Panc1 (cell line): ENCODE data around the gene IMMT. TPM values are rescaled to one million over a fixed set of nuclear protein-coding genes. Genes with fewer than 3 reads are reported as not detected.
"Not testable (repeated sequence)": the region's sequence is repeated elsewhere in the genome, so short reads cannot be mapped to it uniquely, and the experiment has no call there.

ENCODE experiments used
- ATAC-seq: fragments of 200-7000 bp; cut with Tn5 transposase; 2 replicates; pipeline ENCODE4 v1.9.1; 2020; ENCODE audit warnings: mild to moderate bottlenecking, moderate library complexity
- Bru-seq: library from RNA; stranded (reverse); fragments of 400-500 nt; gene quantifications from one replicate; lab custom pipeline; 2021; lab: Mats Ljungman, UMichigan
- BruChase-seq, 2 experiments: library from RNA; stranded (reverse); fragments of 400-500 nt; gene quantifications; one replicate each; lab custom pipeline; 2021; lab: Mats Ljungman, UMichigan
- BruUV-seq: library from RNA; stranded (reverse); fragments of 400-500 nt; replicated peaks from 2 replicates; lab custom pipeline; 2021; lab: Mats Ljungman, UMichigan
- CTCF ChIA-PET: fragments of 300-600 bp; sonication (Branson Sonifier 250); formaldehyde crosslinking; loops from one replicate; lab custom pipeline; 2022; ENCODE audit warnings: antibody characterized with exemption; lab: Charles Lee
- POLR2A ChIA-PET: fragments of 300-600 bp; sonication (Branson Sonifier 250); formaldehyde crosslinking; loops from one replicate; lab custom pipeline; 2022; ENCODE audit warnings: antibody characterized with exemption; lab: Charles Lee
- DNase-seq: peaks from one replicate; pipeline ENCODE4 v3.0.0-alpha.2; 2010; ENCODE audit warnings: low read depth, low spot score
- H3K27ac ChIP-seq: 2 replicates; pipeline ENCODE4 v1.5.1; 2011; ENCODE audit warnings: mild to moderate bottlenecking, low read length, inconsistent platforms
- H3K27me3 ChIP-seq: fragments of 200-500 bp; sonication (Bioruptor generic); 2 replicates; pipeline ENCODE4 v1.6.0; 2014; ENCODE audit warnings: low read length, inconsistent platforms; ENCODE audit not compliant: control insufficient read depth, insufficient read depth
- H3K36me3 ChIP-seq: fragments of 200-500 bp; sonication (Bioruptor generic); 2 replicates; pipeline ENCODE4 v1.5.1; 2014; ENCODE audit warnings: inconsistent platforms, mild to moderate bottlenecking, low read length, moderate library complexity; ENCODE audit not compliant: control insufficient read depth, insufficient read depth
- H3K4me1 ChIP-seq: 2 replicates; pipeline ENCODE4 v1.5.1; 2011; ENCODE audit warnings: inconsistent platforms, mild to moderate bottlenecking, low read length, moderate library complexity; ENCODE audit not compliant: control insufficient read depth, insufficient read depth
- H3K4me3 ChIP-seq, 2 experiments: 2 replicates each; pipeline ENCODE4 v1.5.1; 2011 to 2012; ENCODE audit warnings: low read depth in 2 of 2, low read length in 2 of 2, mild to moderate bottlenecking in 2 of 2, inconsistent platforms in 1 of 2, moderate library complexity in 1 of 2
- H3K9me3 ChIP-seq: fragments of 200-500 bp; sonication (Bioruptor generic); 2 replicates; pipeline ENCODE4 v1.5.1; 2014; ENCODE audit warnings: low read depth, mild to moderate bottlenecking, inconsistent platforms, low read length, moderate library complexity; ENCODE audit not compliant: control insufficient read depth, insufficient read depth
- POLR2AphosphoS5 ChIP-seq: IDR thresholded peaks from 2 replicates; pipeline ENCODE4 v1.6.1; 2012; ENCODE audit warnings: mild to moderate bottlenecking, low read depth, low read length, moderate library complexity
- REST ChIP-seq, 2 experiments: IDR thresholded peaks; 2 replicates each; pipeline ENCODE4 v1.6.1; 2011 to 2012; ENCODE audit warnings: low read depth in 2 of 2, control low read depth in 1 of 2, low read length in 1 of 2, mild to moderate bottlenecking in 1 of 2, moderate library complexity in 1 of 2; ENCODE audit not compliant: insufficient read depth in 1 of 2
- SIN3A ChIP-seq: IDR thresholded peaks from 2 replicates; pipeline ENCODE4 v1.6.1; 2012; ENCODE audit warnings: low read depth, mild to moderate bottlenecking, low read length, moderate library complexity, borderline replicate concordance; ENCODE audit not compliant: insufficient read depth
- TCF7L2 ChIP-seq: IDR thresholded peaks from 2 replicates; pipeline ENCODE4 v1.6.1; 2011; ENCODE audit warnings: mild to moderate bottlenecking, low read depth, low read length, inconsistent platforms
- in situ Hi-C: cut with HindIII; loops from 2 replicates; pipeline ENCODE4 v1.10.0; 2016; ENCODE audit warnings: low sequenced_read_pairs, low pct_unique_long_range_greater_than_20kb
- intact Hi-C: fragments of 100-400 bp; cut with micrococcal nuclease; formaldehyde crosslinking; loops from one replicate; pipeline ENCODE4 v1.10.0; 2022; ENCODE audit not compliant: unreplicated experiment
- long read RNA-seq: library from polyadenylated mRNA; unstranded; transcript quantifications from one replicate; pipeline ENCODE4 v2.0.0, GENCODE V29; 2021; ENCODE audit not compliant: unreplicated experiment
- polyA plus RNA-seq: library from polyadenylated mRNA; unstranded; fragments of >200 nt; gene quantifications from one replicate; pipeline ENCODE4 v1.2.1, GENCODE V29; 2012; ENCODE audit warnings: missing spikeins; ENCODE audit not compliant: insufficient read length
- total RNA-seq: library from RNA; stranded (reverse); gene quantifications from one replicate; pipeline ENCODE4 v1.2.1, GENCODE V29; 2021; ENCODE audit not compliant: unreplicated experiment
- TF ChIP-seq, protein P1 (sequence below): fragments of 450-650 bp; IDR thresholded peaks from 2 replicates; pipeline ENCODE4 v1.5.1; 2017; ENCODE audit warnings: mild to moderate bottlenecking

The IMMT gene
- total RNA-seq, result 138 TPM
- polyA plus RNA-seq, result 90.3 TPM
- Bru-seq, nascent RNA, result percentile 93 among the genes with signal in this experiment
- percentile 87 among the genes with signal in this experiment for BruChase-seq, experiment 1, labeled RNA remaining after a 2-hour chase
- BruChase-seq, experiment 2, labeled RNA remaining after a 6-hour chase, result percentile 91 among the genes with signal in this experiment
- long read RNA-seq, partial matches to known transcripts, result 9 of 173 reads
- long read RNA-seq, other reads (novel, unspliced or antisense), result 162 of 173 reads

- POLR2A ChIA-PET, result no interaction called here
- CTCF ChIA-PET, result no interaction called here
- intact Hi-C loops (loop anchor here (5.0 kb wide), 2 partner anchors 177 to 303 kb away; no protein-coding TSS in a partner anchor), in situ Hi-C loops (no loop called here)
- Histone ChIP-seq H3K4me3 (peak within 1 kb of the TSS; percentile 88 to 100), H3K36me3 (peaks cover 2% of the 10 kb centered on the region; the same call in 1 of the 2 replicates), H3K27me3 (no peaks in the 10 kb centered on the region), H3K4me1 (peaks cover 10% of the 10 kb centered on the region), H3K9me3 (no peaks in the 10 kb centered on the region), H3K27ac (peak within 1 kb of the TSS; percentile 99)
- TF ChIP-seq, protein P1, sequence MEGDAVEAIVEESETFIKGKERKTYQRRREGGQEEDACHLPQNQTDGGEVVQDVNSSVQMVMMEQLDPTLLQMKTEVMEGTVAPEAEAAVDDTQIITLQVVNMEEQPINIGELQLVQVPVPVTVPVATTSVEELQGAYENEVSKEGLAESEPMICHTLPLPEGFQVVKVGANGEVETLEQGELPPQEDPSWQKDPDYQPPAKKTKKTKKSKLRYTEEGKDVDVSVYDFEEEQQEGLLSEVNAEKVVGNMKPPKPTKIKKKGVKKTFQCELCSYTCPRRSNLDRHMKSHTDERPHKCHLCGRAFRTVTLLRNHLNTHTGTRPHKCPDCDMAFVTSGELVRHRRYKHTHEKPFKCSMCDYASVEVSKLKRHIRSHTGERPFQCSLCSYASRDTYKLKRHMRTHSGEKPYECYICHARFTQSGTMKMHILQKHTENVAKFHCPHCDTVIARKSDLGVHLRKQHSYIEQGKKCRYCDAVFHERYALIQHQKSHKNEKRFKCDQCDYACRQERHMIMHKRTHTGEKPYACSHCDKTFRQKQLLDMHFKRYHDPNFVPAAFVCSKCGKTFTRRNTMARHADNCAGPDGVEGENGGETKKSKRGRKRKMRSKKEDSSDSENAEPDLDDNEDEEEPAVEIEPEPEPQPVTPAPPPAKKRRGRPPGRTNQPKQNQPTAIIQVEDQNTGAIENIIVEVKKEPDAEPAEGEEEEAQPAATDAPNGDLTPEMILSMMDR, result no peak
- TF ChIP-seq POLR2AphosphoS5 (peak; percentile 90), REST (IDR thresholded peaks at IDR 0.05; ENCODE audit: insufficient read depth in 1 of 2, low read depth in 2 of 2, low read length in 1 of 2) (peak in 1 of 2 experiments; percentile 23; a peak in 1 of 4 replicates), SIN3A (peak; percentile 86), TCF7L2 (peak; percentile 88)
- ATAC-seq, result peak; percentile 93
- peak; percentile 97 for DNase-seq
- no TSS peak for BruUV-seq
Observed at GRCh38 chr2:86195055-86195807, at the start of gene IMMT. Gene IMMT (minus strand): TSS chr2:86195462. CDS start chr2:86195382, 80 bp downstream.

GRCh38 chr2:86244781-86245180, 49.5 kb upstream of the IMMT start:
- intact Hi-C loops, BruUV-seq, H3K27me3 ChIP-seq, in situ Hi-C loops, H3K36me3 ChIP-seq, H3K9me3 ChIP-seq, H3K4me1 ChIP-seq, POLR2A ChIA-PET, H3K4me3 ChIP-seq, ATAC-seq, H3K27ac ChIP-seq, DNase-seq: not testable (repeated sequence)
- CTCF ChIA-PET, result interaction anchor here (0.6 to 0.7 kb wide), 2 partner anchors 31 to 149 kb away, joined by 3 read pairs; no protein-coding TSS in a partner anchor
